HTERT RPE-1 (cell line): ENCODE measurements around the gene CIC.
"Not testable (repeated sequence)": the region's sequence is repeated elsewhere in the genome, so short reads cannot be mapped to it uniquely, and the experiment has no call there.

Experiments used
- in situ Hi-C: fragments of 300-500 bp; cut with MboI; formaldehyde crosslinking; loops from 4 replicates; pipeline ENCODE4 v1.14.3; 2020; ENCODE audit warnings: low sequenced_read_pairs

The CIC gene

GRCh38 chr19:42254089-42254849, 14.8 kb upstream of the CIC start:
- in situ Hi-C loops: no loop called here

DNA sequence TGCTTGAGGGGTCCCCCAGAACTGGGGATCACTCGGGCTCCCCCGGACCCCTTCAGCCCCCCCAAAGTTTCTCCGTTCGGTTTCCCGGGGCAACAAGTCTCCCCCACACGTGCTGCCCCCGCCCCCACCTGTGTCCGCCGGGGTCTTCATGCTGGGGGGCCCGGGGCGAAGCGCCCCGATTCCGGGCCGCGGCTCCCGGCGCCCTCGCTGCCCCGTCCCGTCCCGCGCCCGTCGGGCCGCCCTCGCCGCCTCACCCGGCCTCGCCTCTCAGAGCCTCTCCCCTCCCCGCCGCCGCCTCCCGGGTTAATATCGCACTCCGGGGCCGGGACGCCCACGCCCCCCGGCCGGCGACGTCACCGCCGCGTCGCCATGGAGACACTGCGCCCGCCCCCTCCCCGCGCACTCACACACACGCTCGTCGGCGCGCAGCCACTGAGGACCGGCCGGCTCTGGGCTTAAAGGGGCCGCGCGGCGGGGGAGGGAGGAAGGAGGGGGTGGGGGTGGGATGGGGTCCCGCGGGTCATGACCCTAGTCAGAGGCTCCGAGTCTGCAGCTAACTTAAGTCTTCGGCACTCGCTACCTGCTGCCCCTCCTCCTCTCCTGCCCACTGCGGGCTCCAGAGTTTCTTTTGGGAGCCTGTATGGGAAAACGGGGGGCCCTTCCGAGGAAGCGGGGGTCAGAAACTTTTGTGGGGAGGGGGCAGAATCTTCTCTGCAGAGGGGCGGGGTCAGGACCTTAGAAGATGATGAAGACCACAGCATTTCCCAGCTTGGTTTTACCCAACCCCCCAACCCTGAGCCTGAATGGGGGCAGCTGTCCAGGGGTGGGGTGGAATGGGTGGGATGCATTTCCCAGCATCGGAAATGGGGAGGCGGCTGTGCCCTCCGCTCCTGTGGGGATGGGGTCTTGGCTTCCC, 13.9 kb upstream of the CIC start, which contains the start of gene ERF:
Gene ERF (minus strand): TSS at position 279 of the 916 bp plus-strand sequence. CDS start 129 bp downstream, at position 150.
- in situ Hi-C loops: no loop called here

- in situ Hi-C loops: no loop called here
These were observed 13.0 kb upstream of the CIC start for GRCh38 chr19:42255766-42256745.

DNA sequence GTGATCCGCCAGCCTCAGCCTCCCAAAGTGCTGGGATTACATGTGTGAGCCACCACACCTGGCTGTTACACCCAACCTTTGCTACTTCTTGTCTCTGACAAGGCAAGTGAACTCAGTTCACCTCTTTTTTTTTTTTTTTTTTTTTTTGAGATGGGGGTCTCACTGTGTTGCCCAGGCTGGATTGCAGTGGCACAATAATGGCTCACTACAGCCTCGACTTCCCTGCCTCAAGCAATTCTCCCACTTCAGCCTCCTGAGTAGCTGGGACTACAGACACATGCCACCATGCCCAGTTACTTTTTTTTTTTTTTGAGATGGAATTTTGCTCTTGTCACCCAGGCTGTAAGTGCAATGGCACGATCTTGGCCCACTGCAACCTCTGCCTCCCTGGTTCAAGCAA, 11.2 kb upstream of the CIC start:
- in situ Hi-C loops: not testable (repeated sequence)

DNA sequence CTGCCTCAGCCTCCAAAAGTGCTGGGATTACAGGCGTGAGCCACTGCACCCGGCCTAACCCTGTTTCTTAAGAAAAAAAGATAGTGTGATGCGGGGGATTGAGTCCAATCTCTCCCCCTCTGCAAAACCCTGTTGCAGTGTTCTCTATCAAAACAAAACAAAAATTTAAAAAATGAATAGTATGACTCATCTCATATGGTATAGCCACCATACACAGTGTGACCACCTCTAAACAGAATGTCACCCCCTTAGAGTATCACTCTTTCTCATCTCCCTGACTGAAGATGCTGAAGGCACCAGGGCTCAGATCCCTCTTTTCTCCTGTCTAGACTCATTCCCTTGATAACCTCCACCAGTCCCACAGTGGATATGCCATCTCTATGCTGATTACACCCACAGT, 7.3 kb upstream of the CIC start:
- in situ Hi-C loops: no loop called here

- in situ Hi-C loops: not testable (repeated sequence)
These were observed 2.9 kb upstream of the CIC start for GRCh38 chr19:42266105-42266504.

DNA sequence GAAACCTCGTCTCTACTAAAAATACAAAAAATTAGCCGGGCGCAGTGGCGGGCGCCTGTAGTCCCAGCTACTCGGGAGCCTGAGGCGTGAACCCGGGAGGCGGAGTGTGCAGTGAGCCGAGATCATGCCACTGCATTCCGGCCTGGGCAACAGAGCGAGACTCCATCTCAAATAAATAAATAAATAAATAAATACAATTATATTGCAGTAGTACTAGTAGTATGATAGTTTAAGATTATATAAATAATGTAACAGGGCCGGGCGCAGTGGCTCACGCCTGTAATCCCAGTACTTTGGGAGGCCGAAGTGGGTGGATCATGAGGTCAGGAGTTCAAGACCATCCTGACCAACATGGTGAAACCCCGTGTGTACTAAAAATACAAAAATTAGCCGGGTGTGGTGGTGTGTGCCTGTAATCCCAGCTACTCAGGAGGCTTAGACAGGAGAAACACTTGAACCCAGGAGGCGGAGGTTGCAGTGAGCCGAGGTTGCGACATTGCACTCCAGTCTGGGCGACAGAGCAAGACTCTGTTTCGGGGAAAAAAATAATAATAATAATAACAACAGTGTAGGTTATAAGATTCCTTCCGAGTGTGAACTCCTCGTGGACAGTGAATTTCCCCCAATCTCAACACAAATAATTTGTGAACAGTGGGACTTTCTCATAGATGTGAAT, 2.0 kb upstream of the CIC start:
- in situ Hi-C loops: not testable (repeated sequence)

- in situ Hi-C loops: no loop called here
These were observed 1.4 kb upstream of the CIC start for GRCh38 chr19:42267644-42268141.

- in situ Hi-C loops: no loop called here
These were observed 829 bp upstream of the CIC start for GRCh38 chr19:42268142-42268703.

- in situ Hi-C loops: no loop called here
These were observed 660 bp downstream of the CIC start for GRCh38 chr19:42269478-42270345.

GRCh38 chr19:42270346-42271044, 1.4 kb downstream of the CIC start:
- in situ Hi-C loops: no loop called here

- in situ Hi-C loops: no loop called here
These were observed 2.0 kb downstream of the CIC start for GRCh38 chr19:42271045-42271419.

DNA sequence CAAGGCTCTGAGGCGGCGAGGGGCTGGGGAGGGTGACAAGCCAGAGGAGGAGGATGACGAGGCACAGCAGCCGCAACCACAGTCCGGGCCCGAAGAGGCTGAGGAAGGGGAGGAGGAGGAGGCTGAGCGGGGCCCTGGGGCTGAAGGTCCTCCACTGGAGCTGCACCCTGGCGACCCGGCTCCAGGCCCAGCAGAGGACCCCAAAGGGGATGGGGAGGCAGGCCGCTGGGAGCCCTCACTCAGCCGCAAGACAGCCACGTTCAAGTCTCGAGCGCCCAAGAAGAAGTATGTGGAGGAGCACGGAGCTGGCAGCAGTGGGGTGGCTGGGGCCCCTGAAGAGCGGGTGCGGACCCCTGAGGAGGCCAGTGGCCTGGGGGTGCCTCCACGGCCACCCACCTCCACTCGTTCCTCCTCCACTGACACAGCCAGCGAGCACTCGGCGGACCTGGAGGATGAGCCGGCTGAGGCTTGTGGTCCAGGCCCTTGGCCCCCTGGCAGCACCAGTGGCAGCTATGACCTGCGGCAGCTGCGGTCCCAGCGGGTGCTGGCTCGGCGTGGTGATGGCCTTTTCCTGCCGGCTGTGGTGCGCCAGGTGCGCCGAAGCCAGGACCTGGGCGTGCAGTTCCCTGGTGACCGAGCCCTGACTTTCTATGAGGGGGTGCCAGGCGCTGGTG, 2.9 kb downstream of the CIC start:
- in situ Hi-C loops: no loop called here

- in situ Hi-C loops: no loop called here
These were observed 3.5 kb downstream of the CIC start for GRCh38 chr19:42272535-42272897.

DNA sequence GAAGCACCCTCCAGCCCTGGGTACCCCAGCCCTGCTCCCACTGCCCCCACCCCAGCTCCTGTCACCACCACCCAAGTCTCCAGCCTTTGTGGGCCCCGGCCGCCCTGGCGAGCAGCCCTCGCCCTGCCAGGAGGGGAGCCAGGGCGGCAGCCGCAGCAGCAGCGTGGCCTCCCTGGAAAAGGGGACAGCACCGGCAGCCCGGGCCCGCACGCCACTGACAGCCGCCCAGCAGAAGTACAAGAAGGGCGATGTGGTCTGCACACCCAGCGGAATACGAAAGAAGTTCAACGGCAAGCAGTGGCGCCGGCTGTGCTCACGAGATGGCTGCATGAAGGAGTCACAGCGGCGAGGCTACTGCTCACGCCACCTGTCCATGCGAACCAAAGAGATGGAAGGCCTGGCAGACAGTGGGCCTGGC, 3.9 kb downstream of the CIC start:
- in situ Hi-C loops: no loop called here

GRCh38 chr19:42273407-42274064, 4.5 kb downstream of the CIC start:
- in situ Hi-C loops: no loop called here

GRCh38 chr19:42274065-42274682, 5.1 kb downstream of the CIC start:
- in situ Hi-C loops: no loop called here
